ENCODE results near the gene PCYT1A. TPM values are rescaled to one million over a fixed set of nuclear protein-coding genes. Genes with fewer than 3 reads are reported as not detected.

The PCYT1A gene
- total RNA-seq (100 to 1,000 TPM in 1 of 5 donors, 10 to 100 TPM in 4; 25.2 to 127 (median 58.7) TPM), polyA plus RNA-seq (10 to 100 TPM; 11.8 to 24.7 (median 19.4) TPM)
- long read RNA-seq, donor 1, partial matches to known transcripts: 0 of 2 reads
- long read RNA-seq, donor 1, other reads (novel, unspliced or antisense): 0 of 2 reads
- long read RNA-seq, donor 2, partial matches to known transcripts: 0 of 3 reads
- long read RNA-seq, donor 2, other reads (novel, unspliced or antisense): 0 of 3 reads
- long read RNA-seq, donor 3, partial matches to known transcripts: 0 of 3 reads
- long read RNA-seq, donor 3, other reads (novel, unspliced or antisense): 0 of 3 reads
- long read RNA-seq, donor 4, partial matches to known transcripts: 0 of 1 reads
- long read RNA-seq, donor 4, other reads (novel, unspliced or antisense): 0 of 1 reads
- long read RNA-seq, donor 5, partial matches to known transcripts: 0 of 5 reads
- long read RNA-seq, donor 5, other reads (novel, unspliced or antisense): 0 of 5 reads
- long read RNA-seq, donor 6: 0 reads
- long read RNA-seq, donor 7, transcript PCYT1A-213 (2 exons, 562 nt): major isoform, 6 of 9 reads
- long read RNA-seq, donor 7, partial matches to known transcripts: 0 of 9 reads
- long read RNA-seq, donor 7, other reads (novel, unspliced or antisense): 0 of 9 reads
- long read RNA-seq, donor 8, partial matches to known transcripts: 0 of 4 reads
- long read RNA-seq, donor 8, other reads (novel, unspliced or antisense): 0 of 4 reads
- long read RNA-seq, donor 9, partial matches to known transcripts: 0 of 5 reads
- long read RNA-seq, donor 9, other reads (novel, unspliced or antisense): 0 of 5 reads
- long read RNA-seq, donor 10, partial matches to known transcripts: 0 of 1 reads
- long read RNA-seq, donor 10, other reads (novel, unspliced or antisense): 0 of 1 reads

- H3K4me1 ChIP-seq: peaks cover 20 to 51% (median 40%) of the 10 kb centered on the region in 4 donors
- no peaks in the 10 kb centered on the region for H3K27me3 ChIP-seq
- no peaks in the 10 kb centered on the region for H3K9me3 ChIP-seq
- peak within 1 kb of the TSS; percentile 91 to 96 (median 92) for H3K27ac ChIP-seq
- WGBS, 5 donors: 0 to 1% (median 1%) methylated on average over 25 to 55 of the region's 55 CpGs
- DNase-seq: peak; percentile 91 to 98
- no peak for TF ChIP-seq EP300 (IDR thresholded peaks at IDR 0.05)
- no peak for TF ChIP-seq CTCF (IDR thresholded peaks at IDR 0.05)
- TF ChIP-seq POLR2AphosphoS5 (IDR thresholded peaks at IDR 0.05): peak; percentile 3 to 91 (median 89)
- TF ChIP-seq POLR2A (IDR thresholded peaks at IDR 0.05): peak in 1 of 4 donors; percentile 72
- no peaks in the 10 kb centered on the region for H3K36me3 ChIP-seq
- intact Hi-C loops (cut with DNase I; ENCODE audit: low total_unique reads): no loop called here
- H3K4me3 ChIP-seq: peak within 1 kb of the TSS; percentile 79 to 88 (median 83)
Observed at GRCh38 chr3:196287440-196288140, at the start of gene PCYT1A. Gene PCYT1A (minus strand): TSS chr3:196287726. CDS start chr3:196270531, 17,195 bp downstream.

GRCh38 chr3:196336319-196337145 is 49.0 kb upstream of the PCYT1A start:
- intact Hi-C loops (cut with DNase I; ENCODE audit: low total_unique reads): no loop called here
- DNase-seq: no peak
- TF ChIP-seq POLR2AphosphoS5 (IDR thresholded peaks at IDR 0.05) (no peak), EP300 (IDR thresholded peaks at IDR 0.05) (no peak), CTCF (IDR thresholded peaks at IDR 0.05) (no peak), POLR2A (IDR thresholded peaks at IDR 0.05) (no peak)
- H3K9me3 ChIP-seq: no peaks in the 10 kb centered on the region
- H3K27me3 ChIP-seq: peaks cover 0 to 22% (median 0%) of the 10 kb centered on the region in 3 donors
- H3K4me1 ChIP-seq: no peaks in the 10 kb centered on the region
- H3K4me3 ChIP-seq: no peak overlapping the region
- WGBS, 5 donors: 82 to 88% (median 83%) methylated on average over 17 of the region's 17 CpGs
- H3K27ac ChIP-seq: no peak overlapping the region
- no peaks in the 10 kb centered on the region for H3K36me3 ChIP-seq

GRCh38 chr3:196335503-196335948 is 48.0 kb upstream of the PCYT1A start:
- Histone ChIP-seq H3K9me3 (no peaks in the 10 kb centered on the region), H3K27ac (no peak overlapping the region), H3K27me3 (peaks cover 0 to 25% (median 0%) of the 10 kb centered on the region in 3 donors), H3K4me3 (no peak overlapping the region), H3K4me1 (no peaks in the 10 kb centered on the region), H3K36me3 (no peaks in the 10 kb centered on the region)
- intact Hi-C loops (cut with DNase I; ENCODE audit: low total_unique reads): no loop called here
- 68 to 82% (median 77%) methylated on average over 7 to 12 of the region's 12 CpGs for WGBS, 5 donors
- TF ChIP-seq EP300 (IDR thresholded peaks at IDR 0.05) (no peak), CTCF (IDR thresholded peaks at IDR 0.05) (no peak), POLR2AphosphoS5 (IDR thresholded peaks at IDR 0.05) (no peak), POLR2A (IDR thresholded peaks at IDR 0.05) (no peak)
- no peak for DNase-seq
